Suprapubic skin (tissue), 4 donors: Measurements from ENCODE around the gene PRRC2B.

Experiments used
- CTCF ChIP-seq, 2 donors: fragments of 200-600 bp in 1 of 2; fragments of 450-650 bp in 1 of 2; sonication (generic) in 1 of 2; IDR thresholded peaks; one replicate each; pipeline ENCODE4 v1.5.1; 2016 to 2019; ENCODE audit warnings: antibody characterized with exemption in 2 of 2, mild to moderate bottlenecking in 1 of 2, moderate library complexity in 1 of 2
- POLR2A ChIP-seq, 2 donors: fragments of 450-650 bp; IDR thresholded peaks; one replicate each; pipeline ENCODE4 v1.6.1; 2017; ENCODE audit warnings: antibody characterized with exemption in 2 of 2, mild to moderate bottlenecking in 2 of 2, moderate library complexity in 2 of 2
- POLR2AphosphoS5 ChIP-seq, 3 donors: sonication (generic); formaldehyde crosslinking; IDR thresholded peaks; one replicate each; pipeline ENCODE4 v1.6.1; 2017; ENCODE audit warnings: antibody characterized with exemption in 3 of 3

GRCh38 chr9:131449276-131449675 is 55.4 kb downstream of the PRRC2B start:
- no peak for TF ChIP-seq CTCF (IDR thresholded peaks at IDR 0.05)
- TF ChIP-seq POLR2A (IDR thresholded peaks at IDR 0.05): no peak
- TF ChIP-seq POLR2AphosphoS5 (IDR thresholded peaks at IDR 0.05): no peak
